GM12892 (cell line): Measurements from ENCODE around the gene HEXIM2.

Experiments used
- POLR2A ChIP-seq: IDR thresholded peaks from 2 replicates; pipeline ENCODE4 v1.6.1; 2011; ENCODE audit warnings: low read depth, low read length, control low read depth
- POLR2AphosphoS5 ChIP-seq: IDR thresholded peaks from 2 replicates; pipeline ENCODE4 v1.6.1; 2011; ENCODE audit warnings: low read depth, low read length, control low read depth
- TAF1 ChIP-seq: IDR thresholded peaks from 2 replicates; pipeline ENCODE4 v1.6.1; 2011; ENCODE audit warnings: low read depth, mild to moderate bottlenecking, control low read depth, low read length, borderline replicate concordance

DNA sequence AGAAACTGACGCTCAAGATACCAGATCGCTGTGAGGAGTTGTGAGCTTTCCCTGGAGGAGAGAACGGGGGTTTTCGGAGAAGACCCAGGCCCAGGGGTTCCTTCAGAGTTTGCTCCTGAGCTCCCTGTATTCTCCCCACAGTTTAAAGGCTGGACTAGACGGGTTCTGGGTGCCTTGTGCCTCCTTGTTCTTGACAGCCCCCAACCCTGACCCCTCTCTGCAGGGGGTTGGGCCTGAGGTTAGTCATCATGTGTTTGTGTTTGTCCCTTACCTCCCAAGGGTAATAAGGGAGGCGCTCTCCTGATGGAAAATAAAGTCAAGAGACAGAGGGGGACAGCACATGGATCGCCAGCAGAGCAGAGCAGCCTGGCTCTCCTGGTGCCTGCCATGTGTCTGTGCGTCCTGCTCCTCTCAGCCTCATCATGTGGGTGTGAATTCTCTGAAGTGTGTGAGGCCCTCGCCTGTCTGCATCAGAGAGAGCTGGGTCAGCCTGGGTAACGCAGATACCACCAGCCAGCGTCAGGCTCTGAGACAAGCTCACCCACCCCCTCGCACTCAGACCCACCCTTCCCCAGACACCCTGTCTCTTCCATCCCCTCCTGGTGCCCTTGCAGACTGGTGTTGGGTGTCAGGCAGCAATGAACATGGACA lies 8.7 kb downstream of the HEXIM2 start:
- TF ChIP-seq POLR2AphosphoS5 (no peak), POLR2A (no peak), TAF1 (no peak)
